HG02870 (cell line): Measurements from ENCODE around the gene R3HDM4.
"Not testable (repeated sequence)": the region's sequence is repeated elsewhere in the genome, so short reads cannot be mapped to it uniquely, and the experiment has no call there.

Source experiments
- ATAC-seq: cut with Tn5 transposase; IDR thresholded peaks from one replicate; pipeline ENCODE4 v1.9.1; 2021; ENCODE audit warnings: mild to moderate bottlenecking, moderate library complexity; ENCODE audit not compliant: unreplicated experiment

R3HDM4 gene

GRCh38 chr19:913080-913748 is at the start of gene R3HDM4:
Gene R3HDM4, minus strand, starts transcription at chr19:913219. Its CDS starts 62 bp downstream, at chr19:913157.
- ATAC-seq, result no peak

GRCh38 chr19:961866-962620 is 49.0 kb upstream of the R3HDM4 start:
- no peak for ATAC-seq

GRCh38 chr19:960601-960938 is 47.6 kb upstream of the R3HDM4 start:
- no peak for ATAC-seq

- no peak for ATAC-seq
Measured at GRCh38 chr19:960020-960419, 47.0 kb upstream of the R3HDM4 start.

- ATAC-seq, result no peak
Measured at GRCh38 chr19:958967-959855, 46.2 kb upstream of the R3HDM4 start.

GRCh38 chr19:957578-957977 is 44.6 kb upstream of the R3HDM4 start:
- ATAC-seq, result not testable (repeated sequence)

- ATAC-seq, result no peak
Measured at GRCh38 chr19:956766-957440, 43.9 kb upstream of the R3HDM4 start.

- no peak for ATAC-seq
Measured at GRCh38 chr19:955803-956765, 43.1 kb upstream of the R3HDM4 start.

- no peak for ATAC-seq
Measured at GRCh38 chr19:954672-955494, 41.9 kb upstream of the R3HDM4 start.

- ATAC-seq, result no peak
Measured at GRCh38 chr19:954272-954671, 41.3 kb upstream of the R3HDM4 start.

- no peak for ATAC-seq
Measured at GRCh38 chr19:953445-954271, 40.6 kb upstream of the R3HDM4 start.

- no peak for ATAC-seq
Measured at GRCh38 chr19:952680-953444, 39.8 kb upstream of the R3HDM4 start.

GRCh38 chr19:952049-952679 is 39.1 kb upstream of the R3HDM4 start:
- ATAC-seq, result no peak

GRCh38 chr19:950352-951066 is 37.5 kb upstream of the R3HDM4 start:
- no peak for ATAC-seq

GRCh38 chr19:948842-949496 is 36.0 kb upstream of the R3HDM4 start:
- ATAC-seq, result no peak
